Stomach (tissue), 4 donors: ENCODE results near the gene KLHDC8B.

Experiments used
- EP300 ChIP-seq: sonication (generic); formaldehyde crosslinking; IDR thresholded peaks from one replicate; pipeline ENCODE4 v1.6.1; 2017; ENCODE audit warnings: antibody characterized with exemption
- POLR2A ChIP-seq, 4 donors: fragments of 450-650 bp; IDR thresholded peaks; one replicate each; pipeline ENCODE4 v1.6.1; 2016; ENCODE audit warnings: antibody characterized with exemption in 4 of 4, control low read depth in 2 of 4, mild to moderate bottlenecking in 1 of 4, moderate library complexity in 1 of 4
- POLR2AphosphoS5 ChIP-seq, 3 donors: sonication (generic); formaldehyde crosslinking; IDR thresholded peaks; one replicate each; pipeline ENCODE4 v1.6.1; 2016; ENCODE audit warnings: antibody characterized with exemption in 3 of 3
- TF ChIP-seq, protein P1 (sequence below), 7 experiments: fragments of 450-650 bp in 4 of 7; fragments of 200-600 bp in 3 of 7; sonication (generic) in 3 of 7; IDR thresholded peaks; one replicate each; pipeline ENCODE4 v1.5.1; 2016 to 2019; ENCODE audit warnings: antibody characterized with exemption in 7 of 7, control low read depth in 2 of 7, mild to moderate bottlenecking in 1 of 7

DNA sequence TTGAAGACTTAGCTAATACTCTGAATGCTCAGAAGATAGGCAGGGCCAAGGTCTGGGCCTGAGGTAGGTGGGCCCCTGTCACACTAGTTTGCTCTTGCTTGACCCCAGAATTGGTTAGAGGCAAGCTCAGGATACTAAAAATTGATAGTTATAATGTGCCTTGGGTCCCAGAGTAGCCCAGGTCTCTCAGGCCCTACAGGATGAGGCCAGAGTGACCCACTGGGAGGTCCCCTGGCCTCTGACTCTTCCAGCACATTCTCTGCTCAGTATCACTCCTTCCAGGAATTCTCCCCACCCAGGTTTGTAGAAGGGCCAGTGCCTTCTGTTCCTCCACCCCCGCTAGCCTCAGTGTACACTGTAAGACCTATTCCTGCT is 667 bp upstream of the KLHDC8B start:
- TF ChIP-seq, protein P1, sequence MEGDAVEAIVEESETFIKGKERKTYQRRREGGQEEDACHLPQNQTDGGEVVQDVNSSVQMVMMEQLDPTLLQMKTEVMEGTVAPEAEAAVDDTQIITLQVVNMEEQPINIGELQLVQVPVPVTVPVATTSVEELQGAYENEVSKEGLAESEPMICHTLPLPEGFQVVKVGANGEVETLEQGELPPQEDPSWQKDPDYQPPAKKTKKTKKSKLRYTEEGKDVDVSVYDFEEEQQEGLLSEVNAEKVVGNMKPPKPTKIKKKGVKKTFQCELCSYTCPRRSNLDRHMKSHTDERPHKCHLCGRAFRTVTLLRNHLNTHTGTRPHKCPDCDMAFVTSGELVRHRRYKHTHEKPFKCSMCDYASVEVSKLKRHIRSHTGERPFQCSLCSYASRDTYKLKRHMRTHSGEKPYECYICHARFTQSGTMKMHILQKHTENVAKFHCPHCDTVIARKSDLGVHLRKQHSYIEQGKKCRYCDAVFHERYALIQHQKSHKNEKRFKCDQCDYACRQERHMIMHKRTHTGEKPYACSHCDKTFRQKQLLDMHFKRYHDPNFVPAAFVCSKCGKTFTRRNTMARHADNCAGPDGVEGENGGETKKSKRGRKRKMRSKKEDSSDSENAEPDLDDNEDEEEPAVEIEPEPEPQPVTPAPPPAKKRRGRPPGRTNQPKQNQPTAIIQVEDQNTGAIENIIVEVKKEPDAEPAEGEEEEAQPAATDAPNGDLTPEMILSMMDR (IDR thresholded peaks at IDR 0.05), result no peak
- no peak for TF ChIP-seq POLR2AphosphoS5 (IDR thresholded peaks at IDR 0.05)
- TF ChIP-seq POLR2A (IDR thresholded peaks at IDR 0.05), result no peak
- no peak for TF ChIP-seq EP300
